ENCODE data around the gene PLCB4.

DNA sequence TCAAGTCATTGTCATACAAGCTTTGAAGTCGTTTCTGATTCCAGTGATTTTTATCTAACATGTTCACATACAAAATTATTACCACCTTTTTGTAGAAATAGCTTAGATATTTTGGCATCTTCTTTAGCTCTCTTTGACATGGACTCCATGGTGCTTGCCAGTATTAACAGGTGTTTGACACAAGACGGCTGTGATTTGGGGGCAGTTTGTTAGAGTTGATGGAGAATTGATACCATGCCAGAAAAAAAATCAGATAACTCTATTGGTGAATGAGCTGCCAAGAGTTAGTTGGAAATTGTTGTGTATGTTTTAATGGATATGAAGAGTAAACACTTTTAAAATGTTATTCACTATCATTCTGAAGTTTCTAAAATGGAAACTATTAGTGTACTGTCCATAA is 298.9 kb downstream of the PLCB4 start:
- TF ChIP-seq CTCF (conservative IDR thresholded peaks at IDR 0.05; ENCODE audit: low read length) (no peak), EZH2phosphoT487 (IDR thresholded peaks at IDR 0.05; ENCODE audit: borderline replicate concordance, low read depth, low read length) (no peak)

All from OCI-LY7 (cell line).